GM10266 (cell line): ENCODE data around the gene UAP1.
"Not testable (repeated sequence)": the region's sequence is repeated elsewhere in the genome, so short reads cannot be mapped to it uniquely, and the experiment has no call there.

Source experiments
- DNase-seq: peaks from one replicate; pipeline ENCODE4 v3.0.0; 2012; ENCODE audit errors: extremely low spot score
- CTCF ChIP-seq: IDR thresholded peaks from 2 replicates; pipeline ENCODE4 v1.5.1; 2012; ENCODE audit warnings: mild to moderate bottlenecking, low read depth; ENCODE audit not compliant: control insufficient read depth, insufficient read depth; ENCODE audit errors: missing control alignments

Gene UAP1

GRCh38 chr1:162596514-162597170 is 35.1 kb downstream of the UAP1 start:
- no peak for DNase-seq
- no peak for TF ChIP-seq CTCF

DNA sequence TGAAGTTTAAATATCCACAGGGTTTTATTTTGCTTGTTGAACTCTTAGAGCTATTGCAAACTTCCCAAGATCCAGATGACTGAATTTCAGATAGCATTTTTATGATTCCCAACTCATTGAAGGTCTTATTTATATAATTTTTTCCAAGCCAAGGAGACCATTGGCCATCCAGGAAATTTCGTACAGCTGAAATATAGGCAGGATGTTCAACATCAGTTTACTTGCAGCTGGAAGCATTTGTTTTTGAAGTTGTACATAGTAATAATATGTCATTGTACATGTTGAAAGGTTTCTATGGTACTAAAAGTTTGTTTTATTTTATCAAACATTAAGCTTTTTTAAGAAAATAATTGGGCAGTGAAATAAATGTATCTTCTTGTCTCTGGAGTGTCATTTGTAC is 37.9 kb downstream of the UAP1 start:
- TF ChIP-seq CTCF: no peak

DNA sequence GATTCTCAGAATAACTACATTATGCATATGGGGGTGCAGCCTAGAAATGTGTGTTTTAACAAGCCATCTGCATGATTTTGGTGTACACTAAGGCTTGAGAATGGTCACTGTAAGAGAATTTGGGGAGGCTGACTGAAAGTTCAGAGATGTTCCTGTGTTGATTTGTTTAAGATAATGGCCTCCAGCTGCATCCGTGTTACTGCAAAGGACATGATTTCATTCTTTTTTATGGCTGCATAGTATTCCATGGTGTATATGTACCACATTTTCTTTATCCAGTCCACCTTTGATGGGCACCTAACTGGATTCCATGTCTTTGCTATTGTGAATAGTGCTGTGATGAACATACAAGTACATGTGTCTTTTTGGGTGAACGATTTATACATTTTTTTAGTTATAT is 41.6 kb downstream of the UAP1 start:
- not testable (repeated sequence) for DNase-seq

More for the DNA sequence above, 37.9 kb downstream of the UAP1 start:
- no peak for DNase-seq

GRCh38 chr1:162605225-162605927 is 43.9 kb downstream of the UAP1 start:
- DNase-seq: no peak
- TF ChIP-seq CTCF: no peak

- no peak for TF ChIP-seq CTCF
- DNase-seq: no peak
Measured at GRCh38 chr1:162609306-162609705, 47.8 kb downstream of the UAP1 start.

DNA sequence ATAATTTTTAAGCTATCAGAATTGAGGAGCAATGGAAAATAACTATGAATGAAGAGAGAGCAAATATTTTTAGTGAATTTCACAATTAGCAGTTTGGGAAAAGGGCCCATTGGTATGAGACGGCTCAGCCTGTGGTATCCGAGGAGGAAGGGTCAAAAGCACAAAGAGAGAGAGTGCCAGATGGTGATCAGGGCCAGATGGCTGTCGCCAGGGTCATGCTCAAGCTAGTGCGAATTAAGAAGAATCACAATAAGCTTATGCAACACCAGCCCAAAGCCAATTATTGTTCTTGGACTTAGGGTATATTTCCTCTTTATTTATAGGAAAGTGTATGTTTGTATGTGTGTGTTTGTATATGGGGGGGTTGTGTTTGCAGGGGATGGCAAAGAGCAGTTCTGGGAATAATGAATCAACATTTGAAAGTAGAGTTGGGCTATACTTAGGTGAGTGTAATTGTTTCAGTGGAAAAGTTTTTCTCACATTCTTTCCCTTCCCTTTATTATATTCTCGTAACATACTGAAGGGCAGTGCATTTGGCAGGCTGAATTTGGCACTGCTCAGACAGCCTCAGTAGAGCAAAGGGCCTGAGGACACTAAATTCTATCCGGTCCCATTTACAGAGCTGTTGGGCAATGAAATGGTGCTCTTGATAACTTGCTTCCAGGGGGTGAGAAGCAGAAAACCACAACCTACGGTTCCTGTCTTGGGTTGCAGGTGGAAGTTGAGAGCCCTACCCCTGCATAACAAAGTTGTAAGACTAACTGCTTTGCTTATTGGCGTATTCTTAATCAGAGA is 51.3 kb downstream of the UAP1 start:
- no peak for TF ChIP-seq CTCF
- no peak for DNase-seq

DNA sequence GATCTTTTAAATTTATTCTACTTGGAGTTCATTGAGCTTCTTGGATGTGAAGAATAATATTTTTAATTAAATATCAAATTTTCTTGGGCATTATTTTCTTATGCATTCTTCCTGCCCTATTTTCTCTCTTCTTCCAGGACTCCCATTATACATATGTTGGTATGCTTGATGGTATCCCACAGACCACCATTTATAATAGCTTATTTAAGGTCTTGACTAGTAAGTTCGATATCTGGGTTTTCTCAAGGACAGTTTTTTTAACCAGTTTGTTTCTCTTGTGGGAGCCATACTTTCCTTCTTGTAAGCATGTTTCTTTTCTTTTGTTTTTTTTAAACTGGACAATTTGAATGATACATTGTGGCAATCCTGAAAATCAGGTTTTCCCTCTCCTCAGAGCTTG is 55.3 kb downstream of the UAP1 start:
- DNase-seq: no peak
- TF ChIP-seq CTCF: no peak
